ENCODE measurements around the gene POFUT1.
"Not testable (repeated sequence)": the region's sequence is repeated elsewhere in the genome, so short reads cannot be mapped to it uniquely, and the experiment has no call there.

POFUT1 gene

DNA sequence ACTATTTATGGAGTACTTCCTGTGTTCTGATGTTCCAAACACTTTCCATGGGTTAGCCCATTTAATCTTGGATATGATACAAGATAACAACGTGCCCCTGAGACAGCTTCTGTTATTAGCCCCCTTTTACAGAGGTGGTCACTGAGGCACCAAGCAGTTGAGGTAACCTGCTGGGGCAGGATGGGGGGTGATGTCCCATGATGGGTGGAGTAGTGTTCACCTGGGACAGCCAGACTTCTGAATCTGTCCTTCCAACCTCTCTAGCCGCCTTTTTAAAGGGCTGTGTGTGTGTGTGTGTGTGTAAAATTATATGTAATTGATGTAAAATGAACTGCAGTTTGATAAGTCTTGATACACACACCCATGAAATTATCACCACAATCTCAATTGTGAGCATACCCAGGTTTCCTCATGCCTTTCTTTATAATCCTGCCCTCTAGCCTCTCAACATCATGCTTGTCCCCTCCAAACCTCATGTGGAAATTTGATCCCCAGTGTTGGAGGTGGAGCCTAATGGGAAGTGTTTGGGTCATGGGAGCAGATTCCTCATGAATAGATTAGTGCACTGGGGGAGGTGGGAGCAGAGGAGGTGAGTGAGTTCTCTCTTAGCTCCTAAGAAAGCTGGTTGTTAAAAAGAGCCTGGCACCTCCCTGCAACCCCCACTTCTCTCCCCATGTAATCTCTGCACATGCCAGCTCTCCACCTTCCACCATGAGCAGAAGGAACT is 39.3 kb upstream of the POFUT1 start:
- Histone ChIP-seq H3K9me3 (no peaks in the 10 kb centered on the region), H3K27ac (no peak overlapping the region), H3K4me1 (no peaks in the 10 kb centered on the region), H3K27me3 (no peaks in the 10 kb centered on the region), H3K4me3 (no peak overlapping the region), H3K36me3 (peaks cover 8 to 46% (median 35%) of the 10 kb centered on the region in 3 donors)
- intact Hi-C loops (cut with DNase I; ENCODE audit: low total_unique reads) = no loop called here
- TF ChIP-seq, protein P1, sequence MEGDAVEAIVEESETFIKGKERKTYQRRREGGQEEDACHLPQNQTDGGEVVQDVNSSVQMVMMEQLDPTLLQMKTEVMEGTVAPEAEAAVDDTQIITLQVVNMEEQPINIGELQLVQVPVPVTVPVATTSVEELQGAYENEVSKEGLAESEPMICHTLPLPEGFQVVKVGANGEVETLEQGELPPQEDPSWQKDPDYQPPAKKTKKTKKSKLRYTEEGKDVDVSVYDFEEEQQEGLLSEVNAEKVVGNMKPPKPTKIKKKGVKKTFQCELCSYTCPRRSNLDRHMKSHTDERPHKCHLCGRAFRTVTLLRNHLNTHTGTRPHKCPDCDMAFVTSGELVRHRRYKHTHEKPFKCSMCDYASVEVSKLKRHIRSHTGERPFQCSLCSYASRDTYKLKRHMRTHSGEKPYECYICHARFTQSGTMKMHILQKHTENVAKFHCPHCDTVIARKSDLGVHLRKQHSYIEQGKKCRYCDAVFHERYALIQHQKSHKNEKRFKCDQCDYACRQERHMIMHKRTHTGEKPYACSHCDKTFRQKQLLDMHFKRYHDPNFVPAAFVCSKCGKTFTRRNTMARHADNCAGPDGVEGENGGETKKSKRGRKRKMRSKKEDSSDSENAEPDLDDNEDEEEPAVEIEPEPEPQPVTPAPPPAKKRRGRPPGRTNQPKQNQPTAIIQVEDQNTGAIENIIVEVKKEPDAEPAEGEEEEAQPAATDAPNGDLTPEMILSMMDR (IDR thresholded peaks at IDR 0.05) = no peak
- peak; percentile 13 to 17 for DNase-seq

DNA sequence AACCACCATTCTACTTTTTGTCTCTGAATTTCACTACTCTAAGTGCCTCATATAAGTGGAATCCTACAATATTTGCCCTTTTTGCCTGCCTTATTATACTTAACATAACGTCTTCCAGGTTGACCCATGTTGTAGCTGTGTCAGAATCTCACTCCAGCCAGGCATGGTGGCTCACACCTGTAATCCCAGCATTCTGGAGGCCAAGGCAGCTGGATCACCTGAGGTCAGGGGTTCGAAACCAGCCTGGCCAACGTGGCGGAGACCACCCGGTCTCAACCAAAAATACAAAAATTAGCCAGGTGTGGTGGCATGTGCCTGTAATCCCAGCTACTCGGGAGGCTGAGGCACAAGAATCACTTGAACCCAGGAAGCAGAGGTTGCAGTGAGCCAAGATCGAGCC is 30.0 kb upstream of the POFUT1 start:
- intact Hi-C loops (cut with DNase I; ENCODE audit: low total_unique reads); H3K4me1 ChIP-seq: not testable (repeated sequence)
- peak in 1 of 2 donors; percentile 38 for DNase-seq

GRCh38 chr20:32179515-32179914 is 28.2 kb upstream of the POFUT1 start:
- H3K36me3 ChIP-seq = no peaks in the 10 kb centered on the region
- no peak overlapping the region for H3K27ac ChIP-seq
- TF ChIP-seq, protein P1 (IDR thresholded peaks at IDR 0.05) = no peak
- no peak overlapping the region for H3K4me3 ChIP-seq
- intact Hi-C loops (cut with DNase I; ENCODE audit: low total_unique reads) = no loop called here
- no peaks in the 10 kb centered on the region for H3K4me1 ChIP-seq
- peak in 1 of 2 donors; percentile 10 for DNase-seq
- no peaks in the 10 kb centered on the region for H3K9me3 ChIP-seq
- H3K27me3 ChIP-seq = no peaks in the 10 kb centered on the region

More for the DNA sequence above, 30.0 kb upstream of the POFUT1 start:
- H3K4me3 ChIP-seq, H3K27ac ChIP-seq, H3K36me3 ChIP-seq, H3K27me3 ChIP-seq, H3K9me3 ChIP-seq: not testable (repeated sequence)

GRCh38 chr20:32179934-32180333 is 27.7 kb upstream of the POFUT1 start:
- TF ChIP-seq, protein P1 (IDR thresholded peaks at IDR 0.05) = no peak
- Histone ChIP-seq H3K4me1 (no peaks in the 10 kb centered on the region), H3K4me3 (no peak overlapping the region), H3K9me3 (no peaks in the 10 kb centered on the region), H3K36me3 (no peaks in the 10 kb centered on the region), H3K27me3 (no peaks in the 10 kb centered on the region), H3K27ac (no peak overlapping the region)
- intact Hi-C loops (cut with DNase I; ENCODE audit: low total_unique reads) = no loop called here
- DNase-seq = peak in 1 of 2 donors; percentile 38

DNA sequence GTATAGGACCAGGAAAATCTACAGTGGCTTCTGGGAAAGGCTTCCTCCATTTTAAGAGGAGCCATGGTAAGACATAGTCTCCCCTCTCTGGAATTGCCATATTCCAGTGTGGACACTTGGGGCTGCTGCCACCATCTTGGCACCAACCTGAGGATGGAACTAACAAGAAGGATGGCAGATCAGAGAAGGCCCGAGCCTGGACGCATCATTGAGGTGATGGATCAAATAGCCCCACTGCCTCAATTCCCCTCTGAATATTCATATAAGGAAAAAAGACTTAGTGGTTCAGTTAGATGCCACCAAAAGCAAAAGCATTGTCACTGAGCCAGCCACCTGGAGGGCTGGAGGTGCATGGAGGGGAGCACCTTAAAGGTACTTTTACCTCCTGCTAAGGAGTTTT is 26.1 kb upstream of the POFUT1 start:
- H3K4me3 ChIP-seq = no peak overlapping the region
- no peak overlapping the region for H3K27ac ChIP-seq
- H3K27me3 ChIP-seq = no peaks in the 10 kb centered on the region
- peak in 1 of 2 donors; percentile 41 for DNase-seq
- H3K4me1 ChIP-seq = no peaks in the 10 kb centered on the region
- intact Hi-C loops (cut with DNase I; ENCODE audit: low total_unique reads) = no loop called here
- TF ChIP-seq, protein P1 (IDR thresholded peaks at IDR 0.05) = no peak
- no peaks in the 10 kb centered on the region for H3K36me3 ChIP-seq
- no peaks in the 10 kb centered on the region for H3K9me3 ChIP-seq

- H3K4me1 ChIP-seq = peaks cover 0 to 13% (median 7%) of the 10 kb centered on the region in 4 donors
- H3K27me3 ChIP-seq = no peaks in the 10 kb centered on the region
- intact Hi-C loops (cut with DNase I; ENCODE audit: low total_unique reads) = no loop called here
- H3K9me3 ChIP-seq = no peaks in the 10 kb centered on the region
- TF ChIP-seq, protein P1 (IDR thresholded peaks at IDR 0.05) = no peak
- H3K36me3 ChIP-seq = no peaks in the 10 kb centered on the region
- no peak overlapping the region for H3K27ac ChIP-seq
- peak in 1 of 2 donors; percentile 39 for DNase-seq
- no peak overlapping the region for H3K4me3 ChIP-seq
Observed at GRCh38 chr20:32183947-32184635, 23.6 kb upstream of the POFUT1 start.
